Neural progenitor cell (in vitro differentiated cells): ENCODE results near the gene PAPPA2.

Source experiments
- CTCF ChIP-seq: fragments of 200-600 bp; sonication (generic); IDR thresholded peaks from 2 replicates; pipeline ENCODE4 v1.5.1; 2017; ENCODE audit warnings: antibody characterized with exemption, mild to moderate bottlenecking
- EZH2 ChIP-seq: fragments of 200-600 bp; sonication (generic); IDR thresholded peaks from 2 replicates; pipeline ENCODE4 v1.6.1; 2017; ENCODE audit warnings: antibody characterized with exemption, mild to moderate bottlenecking, moderate library complexity

- TF ChIP-seq CTCF (no peak), EZH2 (no peak)
These were observed 2.2 kb upstream of the PAPPA2 start for GRCh38 chr1:176460544-176461336.
